Tibial nerve (tissue), 3 donors: ENCODE results near the gene NNAT.

ENCODE experiments used
- POLR2A ChIP-seq, 2 donors: fragments of 450-650 bp; IDR thresholded peaks; one replicate each; pipeline ENCODE4 v1.6.1; 2017; ENCODE audit warnings: antibody characterized with exemption in 2 of 2, mild to moderate bottlenecking in 2 of 2, moderate library complexity in 2 of 2
- TF ChIP-seq, protein P1 (sequence below), 5 experiments: fragments of 200-600 bp in 3 of 5; fragments of 450-650 bp in 2 of 5; sonication (generic) in 3 of 5; IDR thresholded peaks; one replicate each; pipeline ENCODE4 v1.5.1; 2016 to 2019; ENCODE audit warnings: antibody characterized with exemption in 5 of 5, mild to moderate bottlenecking in 3 of 5, moderate library complexity in 2 of 5

- TF ChIP-seq, protein P1, sequence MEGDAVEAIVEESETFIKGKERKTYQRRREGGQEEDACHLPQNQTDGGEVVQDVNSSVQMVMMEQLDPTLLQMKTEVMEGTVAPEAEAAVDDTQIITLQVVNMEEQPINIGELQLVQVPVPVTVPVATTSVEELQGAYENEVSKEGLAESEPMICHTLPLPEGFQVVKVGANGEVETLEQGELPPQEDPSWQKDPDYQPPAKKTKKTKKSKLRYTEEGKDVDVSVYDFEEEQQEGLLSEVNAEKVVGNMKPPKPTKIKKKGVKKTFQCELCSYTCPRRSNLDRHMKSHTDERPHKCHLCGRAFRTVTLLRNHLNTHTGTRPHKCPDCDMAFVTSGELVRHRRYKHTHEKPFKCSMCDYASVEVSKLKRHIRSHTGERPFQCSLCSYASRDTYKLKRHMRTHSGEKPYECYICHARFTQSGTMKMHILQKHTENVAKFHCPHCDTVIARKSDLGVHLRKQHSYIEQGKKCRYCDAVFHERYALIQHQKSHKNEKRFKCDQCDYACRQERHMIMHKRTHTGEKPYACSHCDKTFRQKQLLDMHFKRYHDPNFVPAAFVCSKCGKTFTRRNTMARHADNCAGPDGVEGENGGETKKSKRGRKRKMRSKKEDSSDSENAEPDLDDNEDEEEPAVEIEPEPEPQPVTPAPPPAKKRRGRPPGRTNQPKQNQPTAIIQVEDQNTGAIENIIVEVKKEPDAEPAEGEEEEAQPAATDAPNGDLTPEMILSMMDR (IDR thresholded peaks at IDR 0.05), result no peak
- no peak for TF ChIP-seq POLR2A (IDR thresholded peaks at IDR 0.05)
These were observed 39.4 kb upstream of the NNAT start for GRCh38 chr20:37481610-37482009.
